Measurements from ENCODE around the gene TTC22. TPM values are rescaled to one million over a fixed set of nuclear protein-coding genes. Genes with fewer than 3 reads are reported as not detected.
A peak's percentile ranks its signal among the peaks of the same experiment; 100 is the strongest.

The TTC22 gene
- total RNA-seq, 5 donors from 2014 or later (not counting 1 experiment from before 2014, with no cell fraction given), result 8.4 to 21.0 (median 16.2) TPM

GRCh38 chr1:54814571-54814970 is 13.4 kb upstream of the TTC22 start:
- Mint-ChIP-seq H3K27ac (no peak overlapping the region), H3K36me3 (no peaks in the 10 kb centered on the region), H3K27me3 (no peaks in the 10 kb centered on the region), H3K4me1 (peaks cover 6 to 8% (median 8%) of the 10 kb centered on the region in 3 donors), H3K4me3 (no peak overlapping the region), H3K9me3 (no peaks in the 10 kb centered on the region)
- no peaks in the 10 kb centered on the region for H3K36me3 ChIP-seq (ENCODE audit: control insufficient read depth in 2 of 2, extremely low read depth in 1 of 2, insufficient read depth in 1 of 2, low read length in 1 of 2)
- H3K4me3 ChIP-seq (ENCODE audit: control insufficient read depth in 1 of 2, extremely low read depth in 1 of 2, low read length in 1 of 2), result no peak overlapping the region
- 88% methylated on average over 3 of the region's 5 CpGs for WGBS (ENCODE audit: insufficient coverage)
- DNase-seq, result no peak
- no peak for ATAC-seq (replicated peaks in 1 of 4)
- no peak overlapping the region for H3K27ac ChIP-seq (ENCODE audit: low read length)
- no peaks in the 10 kb centered on the region for H3K9me3 ChIP-seq
- CTCF ChIA-PET, result no interaction called here
- peaks cover 0 to 11% of the 10 kb centered on the region in 2 experiments for H3K4me1 ChIP-seq (ENCODE audit: control insufficient read depth in 1 of 2, extremely low read depth in 1 of 2, insufficient read depth in 2 of 2, low read length in 2 of 2)
- H3K27me3 ChIP-seq (replicated peaks in 1 of 2; ENCODE audit: control insufficient read depth in 2 of 2, extremely low read depth in 1 of 2, insufficient read depth in 2 of 2, low read length in 1 of 2), result peaks cover 0 to 6% of the 10 kb centered on the region in 2 experiments
- POLR2A ChIA-PET, result no interaction called here

- Mint-ChIP-seq H3K27me3 (no peaks in the 10 kb centered on the region), H3K4me1 (peaks cover 6 to 8% (median 8%) of the 10 kb centered on the region in 3 donors), H3K9me3 (no peaks in the 10 kb centered on the region), H3K36me3 (no peaks in the 10 kb centered on the region), H3K27ac (no peak overlapping the region), H3K4me3 (no peak overlapping the region)
- Histone ChIP-seq H3K9me3 (no peaks in the 10 kb centered on the region), H3K36me3 (ENCODE audit: control insufficient read depth in 2 of 2, extremely low read depth in 1 of 2, insufficient read depth in 1 of 2, low read length in 1 of 2) (no peaks in the 10 kb centered on the region), H3K27me3 (replicated peaks in 1 of 2; ENCODE audit: control insufficient read depth in 2 of 2, extremely low read depth in 1 of 2, insufficient read depth in 2 of 2, low read length in 1 of 2) (peaks cover 0 to 6% of the 10 kb centered on the region in 2 experiments), H3K4me3 (ENCODE audit: control insufficient read depth in 1 of 2, extremely low read depth in 1 of 2, low read length in 1 of 2) (no peak overlapping the region), H3K27ac (ENCODE audit: low read length) (no peak overlapping the region), H3K4me1 (ENCODE audit: control insufficient read depth in 1 of 2, extremely low read depth in 1 of 2, insufficient read depth in 2 of 2, low read length in 2 of 2) (peaks cover 0 to 11% of the 10 kb centered on the region in 2 experiments)
- CTCF ChIA-PET, result no interaction called here
- 59% methylated on average over 2 of the region's 10 CpGs for WGBS (ENCODE audit: insufficient coverage)
- POLR2A ChIA-PET, result no interaction called here
- ATAC-seq (replicated peaks in 1 of 4), result no peak
- DNase-seq, result peak in 1 of 35 experiments; percentile 14
These were observed 13.0 kb upstream of the TTC22 start for GRCh38 chr1:54814126-54814498.

DNA sequence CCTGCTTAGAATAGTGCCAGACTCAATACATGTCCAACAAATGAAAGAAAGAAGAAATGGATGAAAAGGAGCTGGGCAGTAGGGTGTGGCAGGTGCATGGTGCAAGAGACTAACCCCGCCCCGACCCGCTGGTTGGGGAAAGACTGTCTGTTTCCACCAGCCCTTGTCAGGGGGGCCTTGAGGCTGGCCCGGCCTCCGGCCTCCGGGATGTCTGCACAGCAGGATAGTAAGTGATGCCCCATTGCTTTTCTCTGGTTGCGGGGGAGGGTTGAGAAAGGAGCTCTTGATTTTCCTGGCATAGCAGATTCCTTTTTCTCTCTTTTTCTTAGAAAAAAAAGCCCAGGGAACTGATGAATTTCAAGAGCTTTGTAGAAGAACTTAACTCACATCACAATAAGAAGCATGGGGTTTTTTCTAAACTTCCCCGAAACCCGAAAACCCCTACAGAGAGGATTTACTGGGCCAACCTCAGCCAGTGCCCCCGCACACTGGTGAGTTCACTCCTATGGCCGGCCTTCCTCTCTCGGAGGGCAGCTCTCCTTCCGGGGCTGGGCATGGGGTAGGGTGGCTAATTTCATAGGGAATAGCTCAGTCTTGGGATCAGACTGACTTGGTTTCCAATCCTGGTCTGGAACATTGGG is 12.5 kb upstream of the TTC22 start:
- no peaks in the 10 kb centered on the region for H3K27me3 Mint-ChIP-seq
- Histone ChIP-seq H3K27me3 (replicated peaks in 1 of 2; ENCODE audit: control insufficient read depth in 2 of 2, extremely low read depth in 1 of 2, insufficient read depth in 2 of 2, low read length in 1 of 2) (peaks cover 0 to 6% of the 10 kb centered on the region in 2 experiments), H3K4me1 (ENCODE audit: control insufficient read depth in 1 of 2, extremely low read depth in 1 of 2, insufficient read depth in 2 of 2, low read length in 2 of 2) (peaks cover 0 to 16% of the 10 kb centered on the region in 2 experiments), H3K36me3 (ENCODE audit: control insufficient read depth in 2 of 2, extremely low read depth in 1 of 2, insufficient read depth in 1 of 2, low read length in 1 of 2) (no peaks in the 10 kb centered on the region), H3K4me3 (ENCODE audit: control insufficient read depth in 1 of 2, extremely low read depth in 1 of 2, low read length in 1 of 2) (no peak overlapping the region), H3K27ac (ENCODE audit: low read length) (no peak overlapping the region), H3K9me3 (no peaks in the 10 kb centered on the region)
- ChIA-PET CTCF (interaction anchor here in 1 of 2 donors (0.6 kb wide), 1 partner anchor 1024 kb away, joined by 5 read pairs; no protein-coding TSS in a partner anchor), POLR2A (no interaction called here)
- ATAC-seq (replicated peaks in 1 of 4), result no peak
- H3K36me3 Mint-ChIP-seq, result no peaks in the 10 kb centered on the region
- H3K27ac Mint-ChIP-seq, result no peak overlapping the region
- no peak for DNase-seq
- H3K4me1 Mint-ChIP-seq, result peaks cover 6 to 8% (median 6%) of the 10 kb centered on the region in 3 donors
- no peaks in the 10 kb centered on the region for H3K9me3 Mint-ChIP-seq
- H3K4me3 Mint-ChIP-seq, result no peak overlapping the region
- WGBS (ENCODE audit: insufficient coverage), result 91% methylated on average over 6 of the region's 13 CpGs

GRCh38 chr1:54812801-54813484 is 11.8 kb upstream of the TTC22 start:
- H3K27me3 Mint-ChIP-seq, result no peaks in the 10 kb centered on the region
- H3K36me3 Mint-ChIP-seq, result no peaks in the 10 kb centered on the region
- no peak for ATAC-seq (replicated peaks in 1 of 4)
- Histone ChIP-seq H3K36me3 (ENCODE audit: control insufficient read depth in 2 of 2, extremely low read depth in 1 of 2, insufficient read depth in 1 of 2, low read length in 1 of 2) (no peaks in the 10 kb centered on the region), H3K9me3 (no peaks in the 10 kb centered on the region), H3K27ac (ENCODE audit: low read length) (no peak overlapping the region), H3K4me1 (ENCODE audit: control insufficient read depth in 1 of 2, extremely low read depth in 1 of 2, insufficient read depth in 2 of 2, low read length in 2 of 2) (peaks cover 0 to 20% of the 10 kb centered on the region in 2 experiments), H3K27me3 (replicated peaks in 1 of 2; ENCODE audit: control insufficient read depth in 2 of 2, extremely low read depth in 1 of 2, insufficient read depth in 2 of 2, low read length in 1 of 2) (peaks cover 0 to 6% of the 10 kb centered on the region in 2 experiments), H3K4me3 (ENCODE audit: control insufficient read depth in 1 of 2, extremely low read depth in 1 of 2, low read length in 1 of 2) (no peak overlapping the region)
- no peaks in the 10 kb centered on the region for H3K9me3 Mint-ChIP-seq
- ChIA-PET POLR2A (interaction anchor here in 1 of 2 donors (0.7 kb wide), 1 partner anchor 1598 kb away, joined by 4 read pairs; no protein-coding TSS in a partner anchor), CTCF (interaction anchor here in 1 of 2 donors (0.6 kb wide), 1 partner anchor 80 kb away, joined by 3 read pairs; no protein-coding TSS in a partner anchor)
- H3K4me1 Mint-ChIP-seq, result peaks cover 2 to 5% (median 2%) of the 10 kb centered on the region in 3 donors
- no peak overlapping the region for H3K4me3 Mint-ChIP-seq
- peak in 3 of 35 experiments; percentile 7 to 30 (median 27) for DNase-seq
- 36% methylated on average over 6 of the region's 13 CpGs for WGBS (ENCODE audit: insufficient coverage)
- H3K27ac Mint-ChIP-seq, result no peak overlapping the region

GRCh38 chr1:54811739-54812655 is 10.9 kb upstream of the TTC22 start:
- DNase-seq, result peak in 1 of 35 experiments; percentile 23
- 90% methylated on average over 12 of the region's 18 CpGs for WGBS (ENCODE audit: insufficient coverage)
- Histone ChIP-seq H3K27me3 (replicated peaks in 1 of 2; ENCODE audit: control insufficient read depth in 2 of 2, extremely low read depth in 1 of 2, insufficient read depth in 2 of 2, low read length in 1 of 2) (peaks cover 0 to 6% of the 10 kb centered on the region in 2 experiments), H3K4me3 (ENCODE audit: control insufficient read depth in 1 of 2, extremely low read depth in 1 of 2, low read length in 1 of 2) (no peak overlapping the region), H3K4me1 (ENCODE audit: control insufficient read depth in 1 of 2, extremely low read depth in 1 of 2, insufficient read depth in 2 of 2, low read length in 2 of 2) (peaks cover 0 to 29% of the 10 kb centered on the region in 2 experiments), H3K9me3 (no peaks in the 10 kb centered on the region), H3K36me3 (ENCODE audit: control insufficient read depth in 2 of 2, extremely low read depth in 1 of 2, insufficient read depth in 1 of 2, low read length in 1 of 2) (no peaks in the 10 kb centered on the region), H3K27ac (ENCODE audit: low read length) (no peak overlapping the region)
- ChIA-PET POLR2A (interaction anchor here in 1 of 2 donors (0.7 kb wide), 1 partner anchor 1597 kb away, joined by 4 read pairs; no protein-coding TSS in a partner anchor), CTCF (interaction anchor here (0.5 to 0.6 kb wide), 3 partner anchors 79 to 317 kb away, joined by 3 to 5 read pairs (median 5); no protein-coding TSS in a partner anchor)
- Mint-ChIP-seq H3K4me1 (peaks cover 0 to 11% (median 2%) of the 10 kb centered on the region in 3 donors), H3K4me3 (no peak overlapping the region), H3K27ac (no peak overlapping the region), H3K36me3 (no peaks in the 10 kb centered on the region), H3K9me3 (no peaks in the 10 kb centered on the region), H3K27me3 (no peaks in the 10 kb centered on the region)
- ATAC-seq (replicated peaks in 1 of 4), result no peak

GRCh38 chr1:54811066-54811465 is 9.9 kb upstream of the TTC22 start:
- Mint-ChIP-seq H3K27ac (no peak overlapping the region), H3K27me3 (no peaks in the 10 kb centered on the region), H3K36me3 (no peaks in the 10 kb centered on the region), H3K4me1 (peaks cover 0 to 18% (median 2%) of the 10 kb centered on the region in 3 donors), H3K9me3 (no peaks in the 10 kb centered on the region), H3K4me3 (no peak overlapping the region)
- no peak overlapping the region for H3K4me3 ChIP-seq (ENCODE audit: control insufficient read depth in 1 of 2, extremely low read depth in 1 of 2, low read length in 1 of 2)
- ChIA-PET CTCF (no interaction called here), POLR2A (no interaction called here)
- H3K27me3 ChIP-seq (replicated peaks in 1 of 2; ENCODE audit: control insufficient read depth in 2 of 2, extremely low read depth in 1 of 2, insufficient read depth in 2 of 2, low read length in 1 of 2), result peaks cover 0 to 6% of the 10 kb centered on the region in 2 experiments
- 98% methylated on average over 4 of the region's 5 CpGs for WGBS (ENCODE audit: insufficient coverage)
- no peaks in the 10 kb centered on the region for H3K36me3 ChIP-seq (ENCODE audit: control insufficient read depth in 2 of 2, extremely low read depth in 1 of 2, insufficient read depth in 1 of 2, low read length in 1 of 2)
- H3K9me3 ChIP-seq, result no peaks in the 10 kb centered on the region
- ATAC-seq (replicated peaks in 1 of 4) (no peak), DNase-seq (peak in 2 of 35 experiments; percentile 4 to 11)
- peaks cover 0 to 38% of the 10 kb centered on the region in 2 experiments for H3K4me1 ChIP-seq (ENCODE audit: control insufficient read depth in 1 of 2, extremely low read depth in 1 of 2, insufficient read depth in 2 of 2, low read length in 2 of 2)
- H3K27ac ChIP-seq (ENCODE audit: low read length), result no peak overlapping the region
